ENCODE data around the gene MXRA8. TPM values are rescaled to one million over a fixed set of nuclear protein-coding genes. Genes with fewer than 3 reads are reported as not detected.

Gene MXRA8
- total and polyA plus RNA-seq, 3 experiments from 2014 or later: 0.26 to 0.61 (median 0.29) TPM

DNA sequence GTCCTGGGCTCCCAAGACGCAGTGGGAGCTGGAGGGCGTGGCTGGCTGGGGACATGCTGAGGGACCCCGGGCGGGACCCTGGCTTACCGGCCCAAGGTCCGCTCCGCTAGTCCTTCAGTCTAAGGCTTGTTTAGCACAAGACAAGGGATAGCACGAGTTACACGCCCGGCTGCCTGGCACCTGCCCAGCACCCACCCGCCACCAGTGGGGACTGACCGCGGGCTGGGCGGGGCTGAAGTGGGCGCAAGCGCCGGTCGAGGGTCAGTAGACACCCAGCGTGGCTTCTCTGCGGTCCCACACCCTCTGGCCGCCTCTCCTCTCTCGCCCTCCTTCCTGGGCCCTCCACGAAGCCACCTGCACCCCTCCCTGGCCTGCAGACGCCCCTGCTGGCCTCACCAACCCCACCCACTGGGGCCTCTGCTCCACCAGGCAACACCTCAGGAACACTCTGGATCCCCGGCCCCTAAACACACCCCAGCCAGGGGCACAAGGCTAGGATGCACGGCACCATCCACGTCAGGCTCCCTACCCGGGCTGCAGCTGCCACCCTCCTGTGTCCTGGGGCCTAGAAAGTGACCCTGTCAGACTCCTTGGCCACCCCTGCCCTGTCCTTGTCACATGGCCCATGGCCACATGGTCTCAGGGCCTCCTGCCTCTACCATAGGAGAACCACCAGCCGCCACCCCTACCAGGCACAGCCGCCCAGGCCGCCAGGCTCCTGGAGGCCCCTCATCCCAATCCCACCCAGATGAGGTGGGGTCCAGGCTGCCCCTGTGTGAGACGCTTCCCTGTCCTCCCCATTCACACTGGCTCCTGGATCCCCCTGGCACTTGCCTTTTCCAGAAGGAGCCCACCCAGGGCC lies 21.2 kb downstream of the MXRA8 start:
- Mint-ChIP-seq H3K36me3 (peaks cover 0 to 25% (median 11%) of the 10 kb centered on the region in 3 donors), H3K27ac (no peak overlapping the region), H3K4me3 (no peak overlapping the region), H3K27me3 (no peaks in the 10 kb centered on the region), H3K4me1 (peaks cover 0 to 6% (median 0%) of the 10 kb centered on the region in 3 donors), H3K9me3 (no peaks in the 10 kb centered on the region)
- Histone ChIP-seq H3K4me3 (ENCODE audit: low read length) (no peak overlapping the region), H3K4me1 (ENCODE audit: insufficient read depth, low read length) (no peaks in the 10 kb centered on the region), H3K36me3 (ENCODE audit: insufficient read depth, low read length) (no peaks in the 10 kb centered on the region), H3K27me3 (ENCODE audit: insufficient read depth, low read length, poor library complexity, severe bottlenecking) (no peaks in the 10 kb centered on the region), H3K27ac (ENCODE audit: low read depth, low read length) (no peak overlapping the region), H3K9me3 (ENCODE audit: low read length) (no peaks in the 10 kb centered on the region)
- CTCF ChIA-PET: no interaction called here
- no peak for DNase-seq
- POLR2A ChIA-PET: no interaction called here

DNA sequence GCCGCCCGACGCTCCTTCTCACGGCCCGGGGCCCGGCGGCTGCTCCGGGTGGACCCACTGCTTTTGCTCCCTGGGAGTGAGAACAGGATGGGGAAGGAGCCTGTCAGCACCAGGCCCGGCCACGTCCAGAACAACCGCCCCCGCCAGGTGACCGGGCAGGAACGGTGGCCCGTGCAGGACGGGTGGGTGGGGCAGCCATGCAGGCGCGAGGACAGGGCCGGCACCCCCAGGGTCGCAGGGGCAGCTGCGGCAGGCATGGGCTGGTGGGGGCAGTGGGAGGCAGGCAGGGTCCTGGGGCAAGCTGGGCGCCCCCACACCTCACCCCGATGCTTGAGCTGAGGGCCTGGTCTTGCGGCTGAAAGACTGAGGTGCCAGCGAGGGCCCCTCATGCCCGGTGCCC lies 21.9 kb downstream of the MXRA8 start:
- Histone ChIP-seq H3K27ac (ENCODE audit: low read depth, low read length) (no peak overlapping the region), H3K27me3 (ENCODE audit: insufficient read depth, low read length, poor library complexity, severe bottlenecking) (no peaks in the 10 kb centered on the region), H3K36me3 (ENCODE audit: insufficient read depth, low read length) (no peaks in the 10 kb centered on the region), H3K9me3 (ENCODE audit: low read length) (no peaks in the 10 kb centered on the region), H3K4me3 (ENCODE audit: low read length) (no peak overlapping the region), H3K4me1 (ENCODE audit: insufficient read depth, low read length) (no peaks in the 10 kb centered on the region)
- ChIA-PET CTCF (no interaction called here), POLR2A (no interaction called here)
- no peak for DNase-seq
- H3K9me3 Mint-ChIP-seq: no peaks in the 10 kb centered on the region
- peaks cover 0 to 25% (median 11%) of the 10 kb centered on the region in 3 donors for H3K36me3 Mint-ChIP-seq
- H3K4me3 Mint-ChIP-seq: no peak overlapping the region
- no peaks in the 10 kb centered on the region for H3K27me3 Mint-ChIP-seq
- H3K4me1 Mint-ChIP-seq: peaks cover 0 to 6% (median 0%) of the 10 kb centered on the region in 3 donors
- H3K27ac Mint-ChIP-seq: no peak overlapping the region

DNA sequence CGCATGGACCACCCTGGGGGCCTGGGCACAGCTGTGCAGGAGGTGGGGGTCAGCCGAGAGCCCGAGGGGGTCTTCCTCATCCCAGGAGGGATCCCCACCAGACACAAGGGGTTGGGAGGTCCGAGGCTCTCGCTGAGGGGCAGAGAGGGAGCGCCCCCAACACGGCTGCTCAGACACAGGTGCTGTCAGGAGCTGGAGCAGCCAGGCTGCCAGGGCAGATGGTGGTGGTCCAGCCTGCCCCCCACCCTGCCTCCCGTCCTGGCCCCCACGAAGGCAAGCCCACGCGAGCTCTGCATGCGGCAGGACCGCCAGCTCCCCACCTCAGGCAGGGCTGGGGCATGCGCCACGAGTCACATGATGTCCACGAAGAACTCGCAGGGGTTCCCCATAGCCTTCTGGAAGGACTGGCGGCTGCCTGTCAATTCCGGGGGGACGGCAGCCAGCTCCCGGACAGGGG lies 22.5 kb downstream of the MXRA8 start:
- Mint-ChIP-seq H3K4me1 (peaks cover 0 to under 1% (median 0%) of the 10 kb centered on the region in 3 donors), H3K9me3 (no peaks in the 10 kb centered on the region), H3K4me3 (no peak overlapping the region), H3K27me3 (no peaks in the 10 kb centered on the region), H3K36me3 (peaks cover 0 to 19% (median 5%) of the 10 kb centered on the region in 3 donors), H3K27ac (no peak overlapping the region)
- no peak for DNase-seq
- no peaks in the 10 kb centered on the region for H3K4me1 ChIP-seq (ENCODE audit: insufficient read depth, low read length)
- H3K4me3 ChIP-seq (ENCODE audit: low read length): no peak overlapping the region
- no peaks in the 10 kb centered on the region for H3K36me3 ChIP-seq (ENCODE audit: insufficient read depth, low read length)
- H3K27ac ChIP-seq (ENCODE audit: low read depth, low read length): no peak overlapping the region
- POLR2A ChIA-PET: no interaction called here
- H3K9me3 ChIP-seq (ENCODE audit: low read length): no peaks in the 10 kb centered on the region
- CTCF ChIA-PET: no interaction called here
- no peaks in the 10 kb centered on the region for H3K27me3 ChIP-seq (ENCODE audit: insufficient read depth, low read length, poor library complexity, severe bottlenecking)

DNA sequence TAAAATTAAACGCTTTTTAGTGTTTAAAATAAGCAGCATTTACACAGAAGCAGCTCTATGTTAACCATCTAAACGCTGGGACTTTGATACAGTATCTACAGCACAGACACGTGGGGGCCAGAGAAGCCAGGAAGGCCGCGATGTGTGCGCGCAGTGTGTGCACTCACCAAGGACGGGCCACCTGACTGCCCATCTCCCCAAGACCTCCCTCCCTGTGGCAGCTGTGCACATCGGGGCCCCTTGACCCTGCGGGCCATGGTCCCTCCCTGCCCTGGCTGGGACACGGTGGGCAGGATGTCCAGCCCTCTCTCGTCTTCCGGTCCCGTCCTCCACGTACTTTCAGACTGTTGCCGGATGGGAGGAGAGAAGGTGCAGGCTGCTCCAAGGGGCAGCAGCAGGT lies 23.1 kb downstream of the MXRA8 start:
- H3K36me3 Mint-ChIP-seq: peaks cover 0 to 14% (median 1%) of the 10 kb centered on the region in 3 donors
- CTCF ChIA-PET: no interaction called here

DNA sequence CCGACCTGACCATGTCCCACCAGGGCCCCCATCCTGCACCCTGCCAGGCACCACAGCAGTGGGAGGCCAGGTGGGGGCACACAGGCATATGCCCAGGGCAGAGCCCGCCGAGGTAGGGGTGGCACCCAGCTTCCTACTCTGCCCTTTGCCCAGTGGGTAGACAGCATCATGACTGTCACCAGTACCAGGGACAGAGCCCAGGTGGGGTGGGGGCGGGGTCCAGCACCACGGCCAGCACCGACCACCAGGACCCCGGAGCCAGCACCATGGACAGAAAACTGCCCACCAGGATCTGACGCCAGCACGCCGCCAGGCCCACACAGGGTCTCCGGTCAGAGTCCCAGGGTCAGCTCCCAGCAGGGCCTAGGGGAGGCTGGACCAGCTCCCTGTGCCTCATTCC lies 23.5 kb downstream of the MXRA8 start:
- DNase-seq: no peak
- Histone ChIP-seq H3K27ac (ENCODE audit: low read depth, low read length) (no peak overlapping the region), H3K4me1 (ENCODE audit: insufficient read depth, low read length) (no peaks in the 10 kb centered on the region), H3K27me3 (ENCODE audit: insufficient read depth, low read length, poor library complexity, severe bottlenecking) (no peaks in the 10 kb centered on the region), H3K4me3 (ENCODE audit: low read length) (no peak overlapping the region), H3K9me3 (ENCODE audit: low read length) (no peaks in the 10 kb centered on the region), H3K36me3 (ENCODE audit: insufficient read depth, low read length) (no peaks in the 10 kb centered on the region)
- Mint-ChIP-seq H3K27me3 (no peaks in the 10 kb centered on the region), H3K36me3 (peaks cover 0 to 11% (median 1%) of the 10 kb centered on the region in 3 donors), H3K4me3 (no peak overlapping the region), H3K4me1 (peaks cover 0 to 2% (median 0%) of the 10 kb centered on the region in 3 donors), H3K9me3 (no peaks in the 10 kb centered on the region), H3K27ac (no peak overlapping the region)
- POLR2A ChIA-PET: no interaction called here
- CTCF ChIA-PET: no interaction called here

More for the DNA sequence above, 23.1 kb downstream of the MXRA8 start:
- H3K27ac ChIP-seq (ENCODE audit: low read depth, low read length): no peak overlapping the region
- Mint-ChIP-seq H3K9me3 (no peaks in the 10 kb centered on the region), H3K27me3 (no peaks in the 10 kb centered on the region), H3K4me3 (no peak overlapping the region), H3K4me1 (no peaks in the 10 kb centered on the region), H3K27ac (no peak overlapping the region)
- no peaks in the 10 kb centered on the region for H3K36me3 ChIP-seq (ENCODE audit: insufficient read depth, low read length)
- H3K27me3 ChIP-seq (ENCODE audit: insufficient read depth, low read length, poor library complexity, severe bottlenecking): no peaks in the 10 kb centered on the region
- POLR2A ChIA-PET: no interaction called here
- H3K4me3 ChIP-seq (ENCODE audit: low read length): no peak overlapping the region
- H3K9me3 ChIP-seq (ENCODE audit: low read length): no peaks in the 10 kb centered on the region
- no peaks in the 10 kb centered on the region for H3K4me1 ChIP-seq (ENCODE audit: insufficient read depth, low read length)
- DNase-seq: no peak

DNA sequence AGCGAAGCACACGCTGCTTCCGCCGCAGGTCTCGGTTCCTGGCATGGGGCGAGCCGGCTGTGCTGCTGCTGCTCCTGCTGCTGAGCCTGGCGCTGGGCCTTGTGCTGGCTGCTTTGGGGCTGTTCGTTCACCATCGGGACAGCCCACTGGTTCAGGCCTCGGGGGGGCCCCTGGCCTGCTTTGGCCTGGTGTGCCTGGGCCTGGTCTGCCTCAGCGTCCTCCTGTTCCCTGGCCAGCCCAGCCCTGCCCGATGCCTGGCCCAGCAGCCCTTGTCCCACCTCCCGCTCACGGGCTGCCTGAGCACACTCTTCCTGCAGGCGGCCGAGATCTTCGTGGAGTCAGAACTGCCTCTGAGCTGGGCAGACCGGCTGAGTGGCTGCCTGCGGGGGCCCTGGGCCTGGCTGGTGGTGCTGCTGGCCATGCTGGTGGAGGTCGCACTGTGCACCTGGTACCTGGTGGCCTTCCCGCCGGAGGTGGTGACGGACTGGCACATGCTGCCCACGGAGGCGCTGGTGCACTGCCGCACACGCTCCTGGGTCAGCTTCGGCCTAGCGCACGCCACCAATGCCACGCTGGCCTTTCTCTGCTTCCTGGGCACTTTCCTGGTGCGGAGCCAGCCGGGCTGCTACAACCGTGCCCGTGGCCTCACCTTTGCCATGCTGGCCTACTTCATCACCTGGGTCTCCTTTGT lies 24.7 kb downstream of the MXRA8 start:
- DNase-seq: no peak
- H3K4me3 Mint-ChIP-seq: no peak overlapping the region
- ChIA-PET POLR2A (no interaction called here), CTCF (interaction anchor here (0.6 kb wide), 1 partner anchor 207 kb away, joined by 4 read pairs; no protein-coding TSS in a partner anchor)
- H3K36me3 ChIP-seq (ENCODE audit: insufficient read depth, low read length): no peaks in the 10 kb centered on the region
- no peak overlapping the region for H3K27ac Mint-ChIP-seq
- no peak overlapping the region for H3K27ac ChIP-seq (ENCODE audit: low read depth, low read length)
- H3K27me3 Mint-ChIP-seq: no peaks in the 10 kb centered on the region
- H3K4me1 ChIP-seq (ENCODE audit: insufficient read depth, low read length): no peaks in the 10 kb centered on the region
- no peaks in the 10 kb centered on the region for H3K27me3 ChIP-seq (ENCODE audit: insufficient read depth, low read length, poor library complexity, severe bottlenecking)
- peaks cover 0 to 4% (median under 1%) of the 10 kb centered on the region in 3 donors for H3K36me3 Mint-ChIP-seq
- peaks cover 0 to 6% (median 0%) of the 10 kb centered on the region in 3 donors for H3K4me1 Mint-ChIP-seq
- H3K9me3 Mint-ChIP-seq: no peaks in the 10 kb centered on the region
- no peaks in the 10 kb centered on the region for H3K9me3 ChIP-seq (ENCODE audit: low read length)
- no peak overlapping the region for H3K4me3 ChIP-seq (ENCODE audit: low read length)

DNA sequence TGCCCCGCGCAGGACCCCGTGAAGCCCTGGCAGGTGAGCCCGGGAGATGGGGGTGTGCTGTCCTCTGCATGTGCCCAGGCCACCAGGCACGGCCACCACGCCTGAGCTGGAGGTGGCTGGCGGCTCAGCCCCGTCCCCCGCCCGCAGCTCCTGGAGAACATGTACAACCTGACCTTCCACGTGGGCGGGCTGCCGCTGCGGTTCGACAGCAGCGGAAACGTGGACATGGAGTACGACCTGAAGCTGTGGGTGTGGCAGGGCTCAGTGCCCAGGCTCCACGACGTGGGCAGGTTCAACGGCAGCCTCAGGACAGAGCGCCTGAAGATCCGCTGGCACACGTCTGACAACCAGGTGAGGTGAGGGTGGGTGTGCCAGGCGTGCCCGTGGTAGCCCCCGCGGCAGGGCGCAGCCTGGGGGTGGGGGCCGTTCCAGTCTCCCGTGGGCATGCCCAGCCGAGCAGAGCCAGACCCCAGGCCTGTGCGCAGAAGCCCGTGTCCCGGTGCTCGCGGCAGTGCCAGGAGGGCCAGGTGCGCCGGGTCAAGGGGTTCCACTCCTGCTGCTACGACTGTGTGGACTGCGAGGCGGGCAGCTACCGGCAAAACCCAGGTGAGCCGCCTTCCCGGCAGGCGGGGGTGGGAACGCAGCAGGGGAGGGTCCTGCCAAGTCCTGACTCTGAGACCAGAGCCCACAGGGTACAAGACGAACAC lies 25.4 kb downstream of the MXRA8 start:
- H3K27ac Mint-ChIP-seq: no peak overlapping the region
- H3K36me3 Mint-ChIP-seq: peaks cover 0 to 2% (median 0%) of the 10 kb centered on the region in 3 donors
- Histone ChIP-seq H3K36me3 (ENCODE audit: insufficient read depth, low read length) (no peaks in the 10 kb centered on the region), H3K4me1 (ENCODE audit: insufficient read depth, low read length) (no peaks in the 10 kb centered on the region), H3K4me3 (ENCODE audit: low read length) (no peak overlapping the region), H3K9me3 (ENCODE audit: low read length) (no peaks in the 10 kb centered on the region), H3K27me3 (ENCODE audit: insufficient read depth, low read length, poor library complexity, severe bottlenecking) (no peaks in the 10 kb centered on the region), H3K27ac (ENCODE audit: low read depth, low read length) (no peak overlapping the region)
- ChIA-PET CTCF (no interaction called here), POLR2A (no interaction called here)
- DNase-seq: no peak
- H3K4me1 Mint-ChIP-seq: peaks cover 0 to 6% (median 0%) of the 10 kb centered on the region in 3 donors
- H3K27me3 Mint-ChIP-seq: no peaks in the 10 kb centered on the region
- no peaks in the 10 kb centered on the region for H3K9me3 Mint-ChIP-seq
- no peak overlapping the region for H3K4me3 Mint-ChIP-seq

Measured in CD8-positive, alpha-beta memory T cell (primary cell).